IgD-negative memory B cell (primary cell): ENCODE measurements around the gene APOO. TPM values are rescaled to one million over a fixed set of nuclear protein-coding genes. Genes with fewer than 3 reads are reported as not detected.

Source experiments
- H3K27ac Mint-ChIP-seq, 3 donors: one replicate each; pipeline ENCODE4 v1.8.0; 2020 to 2022; ENCODE audit warnings: mild to moderate bottlenecking in 3 of 3, mixed read lengths in 3 of 3, moderate library complexity in 1 of 3
- H3K27me3 Mint-ChIP-seq: one replicate; pipeline ENCODE4 v1.8.0; 2021; ENCODE audit warnings: mixed read lengths
- H3K36me3 Mint-ChIP-seq: one replicate; pipeline ENCODE4 v1.8.0; 2020; ENCODE audit warnings: mild to moderate bottlenecking, mixed read lengths
- H3K4me1 Mint-ChIP-seq, 3 donors: one replicate each; pipeline ENCODE4 v1.8.0; 2020 to 2022; ENCODE audit warnings: mixed read lengths in 3 of 3, mild to moderate bottlenecking in 1 of 3
- H3K4me3 Mint-ChIP-seq, 4 donors: one replicate each; pipeline ENCODE4 v1.8.0; 2020 to 2022; ENCODE audit warnings: mild to moderate bottlenecking in 4 of 4, mixed read lengths in 4 of 4, moderate library complexity in 3 of 4
- H3K9me3 Mint-ChIP-seq, 3 donors: one replicate each; pipeline ENCODE4 v1.8.0; 2020 to 2021; ENCODE audit warnings: mixed read lengths in 3 of 3, mild to moderate bottlenecking in 1 of 3
- polyA plus RNA-seq: library from polyadenylated mRNA; unstranded; fragments of 300-500 nt; fragmentation: Illumina TruSeq; gene quantifications from one replicate; pipeline ENCODE4 v1.2.3, GENCODE V29; 2021

Gene APOO
- polyA plus RNA-seq, 1 donor from 2014 or later, result 18.1 TPM

DNA sequence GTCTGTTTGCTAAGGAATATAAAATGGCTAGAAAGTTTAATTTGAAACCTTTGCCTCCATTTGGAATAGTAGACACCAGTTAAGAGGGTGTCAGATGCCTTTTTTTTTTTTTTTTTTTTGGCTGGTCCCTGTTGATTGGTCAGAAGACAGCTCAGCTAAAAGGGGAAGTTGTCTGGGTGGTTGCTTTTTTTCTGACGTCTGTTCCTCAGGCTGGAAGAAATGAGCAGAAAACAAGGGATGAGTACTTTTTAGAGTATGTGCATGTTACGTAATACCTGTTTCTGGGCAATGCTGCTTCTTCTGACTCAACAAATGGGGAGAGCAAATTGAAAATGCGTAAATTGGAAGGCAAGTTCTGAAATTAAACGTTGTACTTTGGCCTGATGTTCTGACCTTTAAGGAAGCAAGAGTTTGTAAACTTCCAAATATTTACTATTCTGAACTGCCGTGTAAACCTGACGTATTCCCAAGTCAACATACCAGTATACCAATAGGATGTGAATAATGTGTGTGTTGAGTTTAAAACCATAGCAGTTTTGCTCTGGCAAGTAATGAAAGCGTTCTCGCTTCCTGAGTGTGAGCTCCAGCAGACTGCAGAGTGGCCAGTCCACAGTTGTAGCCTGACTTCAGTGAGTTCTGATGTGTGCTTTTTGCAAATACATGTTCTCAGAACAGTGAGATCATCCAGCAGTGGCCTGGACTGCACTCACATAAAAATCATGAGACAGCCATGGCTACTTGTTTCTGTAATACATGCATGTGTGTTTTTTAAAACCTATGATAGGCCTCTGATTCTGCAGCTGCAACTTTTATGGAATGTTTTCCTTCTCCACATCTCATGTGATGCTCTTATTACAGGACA, 123.0 kb downstream of the APOO start:
- Mint-ChIP-seq H3K36me3 (no peaks in the 10 kb centered on the region), H3K4me3 (peak overlapping the region; percentile 93 to 96 (median 96)), H3K9me3 (no peaks in the 10 kb centered on the region), H3K27me3 (no peaks in the 10 kb centered on the region), H3K4me1 (peaks cover 21 to 40% (median 31%) of the 10 kb centered on the region in 3 donors), H3K27ac (peak overlapping the region; percentile 93 to 98 (median 97))

DNA sequence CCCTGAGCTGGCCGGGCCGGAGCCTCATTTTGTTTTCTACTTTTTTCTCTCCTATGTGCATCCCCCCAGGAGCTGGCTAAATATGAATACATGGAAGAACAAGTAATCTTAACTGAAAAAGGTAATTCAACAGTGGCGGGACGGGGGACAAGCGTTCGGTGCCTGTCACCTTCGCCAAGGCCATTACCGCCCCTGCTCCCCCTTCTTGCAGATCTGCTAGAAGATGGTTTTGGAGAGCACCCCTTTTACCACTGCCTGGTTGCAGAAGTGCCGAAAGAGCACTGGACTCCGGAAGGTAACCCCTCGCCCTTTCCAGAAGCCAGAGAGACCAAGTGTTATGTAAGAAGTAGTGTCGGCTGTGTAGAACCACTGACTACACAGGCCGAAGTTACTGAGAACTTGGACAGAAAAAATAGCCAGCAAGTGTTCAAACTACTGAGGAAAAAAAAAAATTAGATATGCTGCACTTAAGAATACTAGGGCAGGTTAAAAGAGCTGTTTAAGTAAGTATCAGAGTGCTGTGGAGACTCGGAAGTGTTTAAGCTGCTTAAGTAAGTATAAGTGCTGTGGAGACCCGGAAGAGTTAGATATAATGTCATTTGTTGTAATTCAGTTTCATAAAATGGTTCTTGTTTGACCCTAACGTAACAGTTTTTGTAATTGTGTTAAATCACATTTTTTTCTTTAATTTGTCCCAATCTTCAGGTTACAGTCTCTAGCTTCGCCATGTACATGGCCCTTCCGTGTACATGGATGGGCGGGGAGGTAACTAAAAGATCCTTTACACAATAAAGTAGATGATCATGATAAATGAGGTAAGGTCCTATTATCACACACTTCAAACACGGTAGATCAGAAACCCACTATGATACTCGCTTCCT, 123.9 kb downstream of the APOO start:
- peaks cover 21 to 40% (median 31%) of the 10 kb centered on the region in 3 donors for H3K4me1 Mint-ChIP-seq
- H3K27me3 Mint-ChIP-seq, result no peaks in the 10 kb centered on the region
- H3K4me3 Mint-ChIP-seq, result peak overlapping the region; percentile 93 to 96 (median 96)
- H3K36me3 Mint-ChIP-seq, result no peaks in the 10 kb centered on the region
- H3K27ac Mint-ChIP-seq, result peak overlapping the region; percentile 93 to 98 (median 97)
- H3K9me3 Mint-ChIP-seq, result no peaks in the 10 kb centered on the region

Other genes starting within 250 kb of the APOO start
- gene PRDX4, start 240.4 kb downstream of the APOO start, polyA plus RNA-seq, result 52.6 TPM
- 18.2 TPM for gene ACOT9, start 164.7 kb downstream of the APOO start, polyA plus RNA-seq
- 206 TPM for gene SAT1, start 124.8 kb downstream of the APOO start, polyA plus RNA-seq
- 0.20 TPM for gene CXorf58, start 68 bp upstream of the APOO start, polyA plus RNA-seq
- gene KLHL15, start 119.2 kb upstream of the APOO start, polyA plus RNA-seq, result 1.6 TPM
- gene EIF2S3, start 147.0 kb upstream of the APOO start, polyA plus RNA-seq, result 128 TPM
- 39.1 TPM for gene ZFX, start 241.8 kb upstream of the APOO start, polyA plus RNA-seq